ENCODE data around the gene TRAF3. TPM values are rescaled to one million over a fixed set of nuclear protein-coding genes. Genes with fewer than 3 reads are reported as not detected.

The TRAF3 gene
- total RNA-seq, 1 donor from 2014 or later, result 19.7 TPM

- no peak for TF ChIP-seq CTCF (IDR thresholded peaks at IDR 0.05)
- no peaks in the 10 kb centered on the region for H3K4me1 ChIP-seq
- H3K27ac ChIP-seq, result no peak overlapping the region
- DNase-seq (no peak), ATAC-seq (no peak)
- H3K27me3 ChIP-seq (ENCODE audit: low read depth), result no peaks in the 10 kb centered on the region
- no peaks in the 10 kb centered on the region for H3K9me3 ChIP-seq
- no peak overlapping the region for H3K4me3 ChIP-seq
- peaks cover 8% of the 10 kb centered on the region for H3K36me3 ChIP-seq
- intact Hi-C loops (cut with DNase I), result no loop called here
These were observed 28.4 kb upstream of the TRAF3 start for GRCh38 chr14:102748806-102749205.

- Histone ChIP-seq H3K4me1 (no peaks in the 10 kb centered on the region), H3K36me3 (peaks cover 8% of the 10 kb centered on the region), H3K9me3 (no peaks in the 10 kb centered on the region), H3K27me3 (ENCODE audit: low read depth) (no peaks in the 10 kb centered on the region), H3K27ac (no peak overlapping the region), H3K4me3 (no peak overlapping the region)
- no peak for TF ChIP-seq CTCF (IDR thresholded peaks at IDR 0.05)
- DNase-seq (no peak), ATAC-seq (no peak)
- intact Hi-C loops (cut with DNase I), result no loop called here
These were observed 27.6 kb upstream of the TRAF3 start for GRCh38 chr14:102749393-102750305.

GRCh38 chr14:102750376-102750775 is 26.9 kb upstream of the TRAF3 start:
- DNase-seq, result no peak
- no peaks in the 10 kb centered on the region for H3K9me3 ChIP-seq
- intact Hi-C loops (cut with DNase I), result no loop called here

GRCh38 chr14:102751088-102751487 is 26.2 kb upstream of the TRAF3 start:
- TF ChIP-seq CTCF (IDR thresholded peaks at IDR 0.05), result no peak
- Histone ChIP-seq H3K4me1 (no peaks in the 10 kb centered on the region), H3K27ac (no peak overlapping the region), H3K9me3 (no peaks in the 10 kb centered on the region), H3K4me3 (no peak overlapping the region), H3K36me3 (peaks cover 4% of the 10 kb centered on the region), H3K27me3 (ENCODE audit: low read depth) (no peaks in the 10 kb centered on the region)
- no peak for DNase-seq
- ATAC-seq, result no peak
- intact Hi-C loops (cut with DNase I), result no loop called here

More at GRCh38 chr14:102750376-102750775, 26.9 kb upstream of the TRAF3 start:
- no peak for TF ChIP-seq CTCF (IDR thresholded peaks at IDR 0.05)
- Histone ChIP-seq H3K27ac (no peak overlapping the region), H3K27me3 (ENCODE audit: low read depth) (no peaks in the 10 kb centered on the region), H3K4me3 (no peak overlapping the region), H3K4me1 (no peaks in the 10 kb centered on the region), H3K36me3 (peaks cover 8% of the 10 kb centered on the region)
- ATAC-seq, result no peak

GRCh38 chr14:102752239-102752847 is 24.9 kb upstream of the TRAF3 start:
- Histone ChIP-seq H3K36me3 (no peaks in the 10 kb centered on the region), H3K27me3 (ENCODE audit: low read depth) (no peaks in the 10 kb centered on the region), H3K9me3 (no peaks in the 10 kb centered on the region), H3K4me1 (no peaks in the 10 kb centered on the region), H3K4me3 (no peak overlapping the region), H3K27ac (no peak overlapping the region)
- no peak for ATAC-seq
- no peak for DNase-seq
- no peak for TF ChIP-seq CTCF (IDR thresholded peaks at IDR 0.05)
- intact Hi-C loops (cut with DNase I), result no loop called here

All from lower lobe of right lung (tissue), 2 donors.